K562 (cell line): ENCODE measurements around the gene CENPN. TPM values are rescaled to one million over a fixed set of nuclear protein-coding genes. Genes with fewer than 3 reads are reported as not detected.

Source experiments
- BRF1 ChIP-seq: IDR thresholded peaks from 3 replicates; pipeline ENCODE4 v1.6.1; 2011; ENCODE audit warnings: borderline replicate concordance, mild to moderate bottlenecking; ENCODE audit not compliant: insufficient read length; ENCODE audit errors: extremely low read depth
- CHD2 ChIP-seq: IDR thresholded peaks from 2 replicates; pipeline ENCODE4 v1.6.1; 2011; ENCODE audit warnings: low read depth, low read length
- DNMT1 ChIP-seq: fragments of 450-650 bp; IDR thresholded peaks from 2 replicates; pipeline ENCODE4 v1.6.1; 2016; ENCODE audit warnings: antibody characterized with exemption, mild to moderate bottlenecking
- EP300 ChIP-seq: IDR thresholded peaks from 2 replicates; pipeline ENCODE4 v1.6.1; 2012; ENCODE audit warnings: low read length, improper control_type of control experiment
- LARP7 ChIP-seq: fragments of 450-650 bp; IDR thresholded peaks from 2 replicates; pipeline ENCODE4 v1.6.1; 2016
- MBD2 ChIP-seq: sonication (generic); IDR thresholded peaks from 2 replicates; pipeline ENCODE4 v1.6.1; 2016; ENCODE audit warnings: low read depth, borderline replicate concordance
- MEF2D ChIP-seq: conservative IDR thresholded peaks from 2 replicates; pipeline ENCODE4 v1.6.1; 2016; ENCODE audit warnings: low read depth, missing genetic modification characterization, missing compliant biosample characterization
- NFE2 ChIP-seq: IDR thresholded peaks from 2 replicates; pipeline ENCODE4 v1.6.1; 2014; ENCODE audit warnings: antibody characterized with exemption, low read depth
- PHB ChIP-seq: fragments of 250-450 bp; sonication (Bioruptor Pico); IDR thresholded peaks from 2 replicates; pipeline ENCODE4 v1.5.0; 2021
- RAD21 ChIP-seq, 2 experiments: fragments of 250-450 bp in 1 of 2; fragments of 450-650 bp in 1 of 2; sonication (Bioruptor Pico) in 1 of 2; formaldehyde crosslinking in 1 of 2; IDR thresholded peaks in 1 of 2; conservative IDR thresholded peaks in 1 of 2; 2 replicates each; pipeline versions ENCODE4 v1.4.0 to v1.8.0; 2020 to 2022; ENCODE audit warnings: mild to moderate bottlenecking in 2 of 2, moderate library complexity in 1 of 2
- SAFB2 ChIP-seq: fragments of 200-400 bp; formaldehyde crosslinking; IDR thresholded peaks from 2 replicates; pipeline ENCODE4 v1.6.1; 2018; ENCODE audit warnings: borderline replicate concordance, low read length, low read depth, moderate library complexity; ENCODE audit not compliant: severe bottlenecking
- SMARCA4 ChIP-seq: fragments of 450-650 bp; IDR thresholded peaks from 2 replicates; pipeline ENCODE4 v1.6.1; 2016
- SREBF2 ChIP-seq: sonication (generic); formaldehyde crosslinking; IDR thresholded peaks from 2 replicates; pipeline ENCODE4 v1.4.0; 2020; ENCODE audit warnings: mild to moderate bottlenecking, missing genetic modification reagents
- SRSF1 ChIP-seq: fragments of 200-400 bp; formaldehyde crosslinking; IDR thresholded peaks from 2 replicates; pipeline ENCODE4 v1.6.1; 2017; ENCODE audit warnings: mild to moderate bottlenecking, low read depth, low read length, moderate library complexity
- STAT5A ChIP-seq: IDR thresholded peaks from 2 replicates; pipeline ENCODE4 v1.6.1; 2012; ENCODE audit warnings: low read length, inconsistent platforms, borderline replicate concordance
- TBL1XR1 ChIP-seq, 2 experiments: IDR thresholded peaks; 2 replicates each; pipeline ENCODE4 v1.6.1; 2012; ENCODE audit warnings: improper control_type of control experiment in 2 of 2, low read length in 2 of 2, mild to moderate bottlenecking in 1 of 2
- TBP ChIP-seq: optimal IDR thresholded peaks from 2 replicates; pipeline ENCODE3; 2011; ENCODE audit warnings: low read depth, low read length, improper control_type of control experiment
- ZBTB17 ChIP-seq: fragments of 450-650 bp; formaldehyde crosslinking; IDR thresholded peaks from 2 replicates; pipeline ENCODE4 v1.4.0; 2020; ENCODE audit warnings: mild to moderate bottlenecking
- ZBTB34 ChIP-seq: fragments of 250-450 bp; sonication (Bioruptor Pico); IDR thresholded peaks from 2 replicates; pipeline ENCODE4 v1.8.0; 2021; ENCODE audit warnings: mild to moderate bottlenecking, moderate library complexity
- ZNF23 ChIP-seq: fragments of 250-450 bp; sonication (Bioruptor Pico); IDR thresholded peaks from 2 replicates; pipeline ENCODE4 v1.4.0; 2020; ENCODE audit warnings: mild to moderate bottlenecking
- ZNF274 ChIP-seq: IDR thresholded peaks from 2 replicates; pipeline ENCODE4 v1.6.1; 2011; ENCODE audit warnings: low read depth, mild to moderate bottlenecking, low read length, moderate library complexity, borderline replicate concordance
- ZNF280A ChIP-seq: fragments of 450-650 bp; IDR thresholded peaks from 2 replicates; pipeline ENCODE4 v1.6.1; 2018; ENCODE audit warnings: mild to moderate bottlenecking, low read depth; ENCODE audit not compliant: partially characterized antibody
- ZNF449 ChIP-seq: fragments of 250-450 bp; sonication (Bioruptor Pico); IDR thresholded peaks from 2 replicates; pipeline ENCODE4 v1.8.0; 2022; ENCODE audit warnings: moderate library complexity, mild to moderate bottlenecking, inconsistent platforms
- ZNF655 ChIP-seq: fragments of 250-450 bp; sonication (Bioruptor Pico); IDR thresholded peaks from 2 replicates; pipeline ENCODE4 v1.5.0; 2021
- polyA plus RNA-seq, 8 experiments: library from polyadenylated mRNA; depleted of rRNA in 4 of 8; stranded (reverse) in 5 of 8; unstranded in 3 of 8; fragments of >200 nt; fragmentation: Nextera tagmentation in 2 of 8; fragmentation: Illumina TruSeq in 1 of 8; extraction: Ambion mirVana in 2 of 8; extraction: Trizol in 1 of 8; gene quantifications; 2 replicates each; pipeline versions ENCODE4 v1.2.1 to v1.2.3, GENCODE V29; 2011 to 2014; ENCODE audit warnings: inconsistent platforms in 1 of 8, missing spikeins in 1 of 8
- total RNA-seq, 7 experiments: library from RNA; depleted of rRNA in 6 of 7; stranded (reverse); fragments of >200 nt in 6 of 7; fragmentation: Illumina TruSeq in 2 of 7; extraction: Trizol in 2 of 7; gene quantifications; 2 replicates each; pipeline versions ENCODE4 v1.2.1 to v1.2.3, GENCODE V29; 2011 to 2021; ENCODE audit warnings: low replicate concordance in 1 of 7

CENPN gene
- total and polyA plus RNA-seq, 9 of the 15 experiments (the other 6 are each of a cell fraction or from before 2014, with no cell fraction given), result 92.3 to 384 (median 140) TPM

- TF ChIP-seq ZBTB34 (CRISPR knock-in tag) (no peak), ZNF274 (no peak), EP300 (no peak), LARP7 (no peak), ZNF23 (CRISPR knock-in tag) (no peak), SAFB2 (no peak), PHB (CRISPR knock-in tag) (peak; percentile 83; the same call in 1 of the 2 replicates), MEF2D (tag) (no peak), NFE2 (no peak), TBP (peak; percentile 80), CHD2 (no peak), RAD21 (CRISPR knock-in tag; conservative IDR thresholded peaks at IDR 0.05 in 1 of 2, IDR thresholded peaks at IDR 0.05 in 1 of 2) (no peak; a peak in 2 of 4 replicates), SMARCA4 (no peak), SREBF2 (no peak), STAT5A (no peak), SRSF1 (no peak), ZNF280A (no peak), ZBTB17 (CRISPR knock-in tag) (peak; percentile 66; the same call in 1 of the 2 replicates), DNMT1 (no peak), TBL1XR1 (IDR thresholded peaks at IDR 0.05; ENCODE audit: low read length in 2 of 2) (0 out of 4 replicates have a peak, but pooled peaks have one; percentile 10 to 20), ZNF655 (CRISPR knock-in tag) (no peak), BRF1 (no peak), MBD2 (peak; percentile 61; the same call in 1 of the 2 replicates), ZNF449 (CRISPR knock-in tag) (no peak)
Observed at GRCh38 chr16:81077076-81077940, 70.3 kb downstream of the CENPN start, which contains the start of gene C16orf46 (continued).
